ENCODE measurements around the gene NOG. TPM values are rescaled to one million over a fixed set of nuclear protein-coding genes. Genes with fewer than 3 reads are reported as not detected.

NOG gene
- total and polyA plus RNA-seq, 9 of the 15 experiments (the other 6 are each of a cell fraction or from before 2014, with no cell fraction given), result not detected

DNA sequence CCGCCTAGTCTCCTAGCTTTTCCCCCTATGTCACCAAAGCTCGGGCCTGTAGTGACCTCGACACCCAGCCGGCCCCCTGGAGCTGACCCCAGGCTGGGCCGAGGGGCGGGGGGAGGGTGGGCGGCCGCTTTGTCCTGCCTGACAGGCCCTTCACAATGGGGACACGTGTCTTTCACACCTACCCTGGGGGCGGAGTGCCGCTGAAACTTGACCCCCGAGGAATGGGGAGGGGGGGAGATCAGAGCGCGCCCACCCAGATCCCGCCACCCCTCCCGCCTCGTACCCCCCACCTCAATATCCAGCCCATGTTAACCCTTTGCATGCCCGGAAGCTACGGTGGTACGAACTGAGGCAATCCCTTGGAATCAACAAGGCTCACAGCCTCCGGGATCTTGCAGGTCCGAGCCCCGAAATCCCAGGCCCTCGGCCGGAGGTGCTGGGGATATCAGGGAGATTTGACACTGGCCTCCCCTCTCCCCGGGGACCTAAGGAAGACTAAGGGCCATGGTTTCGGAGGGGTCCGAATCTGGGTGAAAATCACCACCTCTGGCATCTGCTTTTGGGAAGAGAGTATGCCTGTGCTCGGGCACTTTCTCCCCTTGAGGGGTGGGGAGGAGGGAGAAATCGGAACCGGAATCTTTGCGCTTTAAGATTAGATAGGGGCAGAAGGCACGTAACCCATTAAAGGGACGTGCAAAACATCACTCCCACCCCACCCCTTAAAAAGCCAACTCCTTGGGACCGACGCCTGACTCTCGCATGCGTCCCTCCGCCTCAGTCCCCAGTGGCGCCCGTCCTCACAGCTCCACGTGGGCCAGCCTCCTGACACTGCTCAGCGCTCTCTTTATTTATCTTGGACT is 2.6 kb downstream of the NOG start:
- Histone ChIP-seq H3K4me1 (replicated peaks in 1 of 2; ENCODE audit: control insufficient read depth in 2 of 2, insufficient read depth in 2 of 2, low read length in 2 of 2) (peaks cover 0 to 22% of the 10 kb centered on the region in 2 experiments; a peak in 2 of 5 replicates), H3K9me1 (ENCODE audit: control insufficient read depth, insufficient read depth, low read length) (no peaks in the 10 kb centered on the region), H3K27me3 (ENCODE audit: control insufficient read depth in 2 of 2, insufficient read depth in 2 of 2, low read length in 2 of 2) (peaks cover 22 to 30% of the 10 kb centered on the region in 2 experiments), H3K36me3 (ENCODE audit: control insufficient read depth, insufficient read depth, low read length) (no peaks in the 10 kb centered on the region), H3K9me3 (replicated peaks; ENCODE audit: control insufficient read depth, insufficient read depth, low read depth, low read length) (no peaks in the 10 kb centered on the region), H3K27ac (ENCODE audit: extremely low read depth, low read depth, low read length) (no peak overlapping the region), H3K4me2 (ENCODE audit: insufficient read depth, low read length) (no peak overlapping the region), H3K4me3 (no peak overlapping the region), H2AFZ (ENCODE audit: low read depth, low read length) (no peak overlapping the region), H4K20me1 (replicated peaks; ENCODE audit: control insufficient read depth, insufficient read depth, low read length) (no peaks in the 10 kb centered on the region; the same call in 1 of the 2 replicates), H3K9ac (ENCODE audit: insufficient read depth in 1 of 2, low read depth in 2 of 2, low read length in 2 of 2) (no peak overlapping the region), H3K79me2 (ENCODE audit: control insufficient read depth, insufficient read depth, low read length) (no peaks in the 10 kb centered on the region)
- TF ChIP-seq MAFG (tag; conservative IDR thresholded peaks at IDR 0.05), result no peak
- TF ChIP-seq, protein P1, sequence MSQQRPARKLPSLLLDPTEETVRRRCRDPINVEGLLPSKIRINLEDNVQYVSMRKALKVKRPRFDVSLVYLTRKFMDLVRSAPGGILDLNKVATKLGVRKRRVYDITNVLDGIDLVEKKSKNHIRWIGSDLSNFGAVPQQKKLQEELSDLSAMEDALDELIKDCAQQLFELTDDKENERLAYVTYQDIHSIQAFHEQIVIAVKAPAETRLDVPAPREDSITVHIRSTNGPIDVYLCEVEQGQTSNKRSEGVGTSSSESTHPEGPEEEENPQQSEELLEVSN (IDR thresholded peaks at IDR 0.05; ENCODE audit: borderline replicate concordance in 1 of 2, extremely low read depth in 1 of 2, insufficient read depth in 1 of 2, insufficient read length in 1 of 2, low read depth in 1 of 2, low read length in 1 of 2, poor library complexity in 1 of 2, severe bottlenecking in 1 of 2), result peak in 1 of 2 experiments; percentile 15
- ATAC-seq (no peak), FAIRE-seq (no peak), DNase-seq (ENCODE audit: extremely low read depth in 1 of 4, low spot score in 3 of 4) (no peak)
- ChIA-PET POLR2A (no interaction called here), CTCF (ENCODE audit: low intra/inter-chr PET ratio) (no interaction called here)
- BruUV-seq (replicated peaks), result no TSS peak
- intact Hi-C loops (cut with micrococcal nuclease), result loop anchor here (10.0 kb wide), 2 partner anchors 79 to 349 kb away; no protein-coding TSS in a partner anchor
- in situ Hi-C loops (cut with MboI), result no loop called here
- 3% methylated on average over 19 of the region's 43 CpGs for WGBS (ENCODE audit: insufficient coverage, low coverage, missing lambda C conversion rate)

Measured in K562 (cell line).